ENCODE measurements around the gene IL19.

DNA sequence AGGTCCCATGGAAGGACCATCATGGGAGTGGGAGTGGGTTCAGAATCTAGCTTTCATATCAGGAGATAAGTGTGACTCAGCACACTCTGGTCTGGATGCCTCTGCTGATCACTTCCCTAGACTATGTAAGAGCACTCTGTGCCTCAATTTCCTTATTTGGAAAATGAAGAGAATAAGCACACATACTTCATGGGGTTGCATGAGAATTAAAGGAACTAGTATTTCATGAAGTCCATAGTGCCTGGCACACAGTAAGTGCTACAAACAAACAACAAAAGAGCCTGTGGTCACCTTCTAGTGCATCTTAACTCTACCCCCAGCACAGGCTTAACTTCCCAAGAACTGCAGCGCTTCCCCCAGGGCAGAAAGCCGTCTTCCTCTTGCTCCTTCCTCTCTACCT lies 85.3 kb downstream of the IL19 start:
- no peak for TF ChIP-seq POLR2A (IDR thresholded peaks at IDR 0.05; ENCODE audit: low read depth)
- TF ChIP-seq, protein P1, sequence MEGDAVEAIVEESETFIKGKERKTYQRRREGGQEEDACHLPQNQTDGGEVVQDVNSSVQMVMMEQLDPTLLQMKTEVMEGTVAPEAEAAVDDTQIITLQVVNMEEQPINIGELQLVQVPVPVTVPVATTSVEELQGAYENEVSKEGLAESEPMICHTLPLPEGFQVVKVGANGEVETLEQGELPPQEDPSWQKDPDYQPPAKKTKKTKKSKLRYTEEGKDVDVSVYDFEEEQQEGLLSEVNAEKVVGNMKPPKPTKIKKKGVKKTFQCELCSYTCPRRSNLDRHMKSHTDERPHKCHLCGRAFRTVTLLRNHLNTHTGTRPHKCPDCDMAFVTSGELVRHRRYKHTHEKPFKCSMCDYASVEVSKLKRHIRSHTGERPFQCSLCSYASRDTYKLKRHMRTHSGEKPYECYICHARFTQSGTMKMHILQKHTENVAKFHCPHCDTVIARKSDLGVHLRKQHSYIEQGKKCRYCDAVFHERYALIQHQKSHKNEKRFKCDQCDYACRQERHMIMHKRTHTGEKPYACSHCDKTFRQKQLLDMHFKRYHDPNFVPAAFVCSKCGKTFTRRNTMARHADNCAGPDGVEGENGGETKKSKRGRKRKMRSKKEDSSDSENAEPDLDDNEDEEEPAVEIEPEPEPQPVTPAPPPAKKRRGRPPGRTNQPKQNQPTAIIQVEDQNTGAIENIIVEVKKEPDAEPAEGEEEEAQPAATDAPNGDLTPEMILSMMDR (IDR thresholded peaks at IDR 0.05) = no peak

All from esophagus muscularis mucosa (tissue), 3 donors.